ENCODE data around the gene CISTR.

Gene CISTR

GRCh38 chr12:53791735-53792326 is 40.1 kb upstream of the CISTR start:
- H3K27ac ChIP-seq (ENCODE audit: extremely low read depth, low read depth, low read length), result no peak overlapping the region
- POLR2A ChIA-PET, result no interaction called here
- H3K9me3 ChIP-seq (ENCODE audit: control insufficient read depth, insufficient read depth, low read depth, low read length), result no peaks in the 10 kb centered on the region
- no peak overlapping the region for H3K4me3 ChIP-seq (ENCODE audit: low read depth, low read length)
- 0 out of 2 replicates have a peak, but pooled peaks have one; percentile 45 for TF ChIP-seq ZNF580 (tag by site-specific recombination; IDR thresholded peaks at IDR 0.05)
- no peak for TF ChIP-seq ZNF701 (tag by site-specific recombination; IDR thresholded peaks at IDR 0.05)
- CTCF ChIA-PET, result interaction anchor here (0.7 to 4.6 kb wide), 31 partner anchors 9 to 168 kb away, joined by 3 to 29 read pairs (median 6); partner anchors contain the start of gene HOXC13
- H3K36me3 ChIP-seq (ENCODE audit: control insufficient read depth in 2 of 2, insufficient read depth in 1 of 2, low read length in 2 of 2), result no peaks in the 10 kb centered on the region
- H3K4me1 ChIP-seq (ENCODE audit: control insufficient read depth, insufficient read depth, low read length), result no peaks in the 10 kb centered on the region

- ChIA-PET POLR2A (no interaction called here), CTCF (interaction anchor here (0.7 to 4.6 kb wide), 9 partner anchors 9 to 427 kb away, joined by 3 to 29 read pairs (median 5); no protein-coding TSS in a partner anchor)
- Histone ChIP-seq H3K9me3 (ENCODE audit: control insufficient read depth, insufficient read depth, low read depth, low read length) (no peaks in the 10 kb centered on the region), H3K36me3 (ENCODE audit: control insufficient read depth in 2 of 2, insufficient read depth in 1 of 2, low read length in 2 of 2) (no peaks in the 10 kb centered on the region), H3K4me3 (ENCODE audit: low read depth, low read length) (no peak overlapping the region), H3K27ac (ENCODE audit: extremely low read depth, low read depth, low read length) (no peak overlapping the region), H3K4me1 (ENCODE audit: control insufficient read depth, insufficient read depth, low read length) (no peaks in the 10 kb centered on the region)
- no peak for TF ChIP-seq GFI1B (tag by site-specific recombination; IDR thresholded peaks at IDR 0.05)
- 0 out of 2 replicates have a peak, but pooled peaks have one; percentile 3 for TF ChIP-seq IKZF3 (tag by site-specific recombination; IDR thresholded peaks at IDR 0.05)
- TF ChIP-seq KLF7 (tag by site-specific recombination; IDR thresholded peaks at IDR 0.05; ENCODE audit: borderline replicate concordance), result no peak
- TF ChIP-seq AEBP2 (tag by site-specific recombination; IDR thresholded peaks at IDR 0.05; ENCODE audit: borderline replicate concordance), result no peak
- no peak for TF ChIP-seq ZNF23 (tag by site-specific recombination; IDR thresholded peaks at IDR 0.05; ENCODE audit: borderline replicate concordance)
Measured at GRCh38 chr12:53789570-53789969, 37.8 kb upstream of the CISTR start.

- CTCF ChIA-PET, result interaction anchor here (1.0 to 2.3 kb wide), 4 partner anchors 34 to 201 kb away, joined by 3 to 8 read pairs (median 4); no protein-coding TSS in a partner anchor
- no peak overlapping the region for H3K27ac ChIP-seq (ENCODE audit: extremely low read depth, low read depth, low read length)
- no peak for TF ChIP-seq AEBP2 (tag by site-specific recombination; IDR thresholded peaks at IDR 0.05; ENCODE audit: borderline replicate concordance)
- no peak for TF ChIP-seq ZNF274 (IDR thresholded peaks at IDR 0.05; ENCODE audit: low read length)
- no peak for TF ChIP-seq ZNF274 (tag by site-specific recombination; IDR thresholded peaks at IDR 0.05; ENCODE audit: borderline replicate concordance)
- no peak for TF ChIP-seq ZNF521 (tag by site-specific recombination; IDR thresholded peaks at IDR 0.05)
- no peak for TF ChIP-seq ZBTB21 (tag by site-specific recombination; IDR thresholded peaks at IDR 0.05)
- no peak for TF ChIP-seq ZNF561 (tag by site-specific recombination; IDR thresholded peaks at IDR 0.05; ENCODE audit: borderline replicate concordance)
- TF ChIP-seq ZNF398 (tag by site-specific recombination; IDR thresholded peaks at IDR 0.05), result no peak
- no peak for TF ChIP-seq ZNF157 (tag by site-specific recombination; IDR thresholded peaks at IDR 0.05)
- no peak for TF ChIP-seq ZNF280C (tag by site-specific recombination; IDR thresholded peaks at IDR 0.05)
- no peak for TF ChIP-seq KLF7 (tag by site-specific recombination; IDR thresholded peaks at IDR 0.05; ENCODE audit: borderline replicate concordance)
- no peak for TF ChIP-seq KLF1 (tag by site-specific recombination; IDR thresholded peaks at IDR 0.05)
- no peak for TF ChIP-seq ZNF514 (tag by site-specific recombination; IDR thresholded peaks at IDR 0.05)
- no peak for TF ChIP-seq ZNF366 (tag by site-specific recombination; conservative IDR thresholded peaks at IDR 0.05)
- no peak for TF ChIP-seq ZNF341 (tag by site-specific recombination; IDR thresholded peaks at IDR 0.05; ENCODE audit: low read depth)
- TF ChIP-seq ZNF391 (tag by site-specific recombination; IDR thresholded peaks at IDR 0.05; ENCODE audit: borderline replicate concordance, low read depth), result no peak
- no peak for TF ChIP-seq ZNF362 (tag by site-specific recombination; IDR thresholded peaks at IDR 0.05)
- no peak for TF ChIP-seq YY1 (tag by site-specific recombination; IDR thresholded peaks at IDR 0.05)
- TF ChIP-seq GFI1B (tag by site-specific recombination; IDR thresholded peaks at IDR 0.05), result no peak
Measured at GRCh38 chr12:53788892-53789291, 37.1 kb upstream of the CISTR start.

More at GRCh38 chr12:53788892-53789291, 37.1 kb upstream of the CISTR start:
- POLR2A ChIA-PET, result no interaction called here
- Histone ChIP-seq H3K9me3 (ENCODE audit: control insufficient read depth, insufficient read depth, low read depth, low read length) (no peaks in the 10 kb centered on the region), H3K4me1 (ENCODE audit: control insufficient read depth, insufficient read depth, low read length) (no peaks in the 10 kb centered on the region), H3K4me3 (ENCODE audit: low read depth, low read length) (no peak overlapping the region), H3K36me3 (ENCODE audit: control insufficient read depth in 2 of 2, insufficient read depth in 1 of 2, low read length in 2 of 2) (no peaks in the 10 kb centered on the region)

Measured in HEK293 (cell line).